Measurements from ENCODE around the gene SRC. TPM values are rescaled to one million over a fixed set of nuclear protein-coding genes. Genes with fewer than 3 reads are reported as not detected.

Gene SRC
- total and polyA plus RNA-seq, 2 of the 8 experiments (the other 6 are each of a cell fraction or from before 2014, with no cell fraction given) = 27.6 to 28.8 TPM

GRCh38 chr20:37403107-37404033, 57.4 kb downstream of the SRC start:
- H3K4me2 ChIP-seq (ENCODE audit: insufficient read depth in 1 of 2, low read depth in 2 of 2, low read length in 2 of 2) = no peak overlapping the region
- H3K4me1 ChIP-seq (replicated peaks in 1 of 4; ENCODE audit: control insufficient read depth in 3 of 4, insufficient read depth in 4 of 4, low read length in 3 of 4) = peaks cover 3 to 13% (median 7%) of the 10 kb centered on the region in 4 experiments
- CTCF ChIA-PET (ENCODE audit: partially characterized antibody) = interaction anchor here (0.8 to 2.1 kb wide), 4 partner anchors 11 to 128 kb away, joined by 3 to 4 read pairs (median 4); no protein-coding TSS in a partner anchor
- no peak overlapping the region for H3K23ac ChIP-seq (ENCODE audit: insufficient read length)
- H2BK12ac ChIP-seq (ENCODE audit: low read depth, low read length) = no peak overlapping the region
- H3K14ac ChIP-seq (ENCODE audit: insufficient read length) = no peak overlapping the region
- no peak overlapping the region for H3K4me3 ChIP-seq (ENCODE audit: extremely low read depth in 1 of 4, insufficient read depth in 2 of 4, low read depth in 3 of 4, low read length in 4 of 4)
- peaks cover 13% of the 10 kb centered on the region; the same call in 1 of the 2 replicates for H3K23me2 ChIP-seq (ENCODE audit: low read depth, low read length)
- H3K9me3 ChIP-seq (ENCODE audit: insufficient read depth in 2 of 2, low read depth in 1 of 2, low read length in 1 of 2) = no peaks in the 10 kb centered on the region
- H2AK5ac ChIP-seq (ENCODE audit: low read depth, low read length) = no peak overlapping the region
- no peak overlapping the region for H2BK120ac ChIP-seq (replicated peaks; ENCODE audit: low read depth, low read length)
- H2BK5ac ChIP-seq (ENCODE audit: low read depth, low read length) = no peak overlapping the region
- no peak overlapping the region for H2BK20ac ChIP-seq (ENCODE audit: low read length)
- H3K27me3 ChIP-seq (replicated peaks in 1 of 4; ENCODE audit: control insufficient read depth in 3 of 4, extremely low read depth in 1 of 4, insufficient read depth in 3 of 4, low read length in 3 of 4) = peaks cover 0 to 9% (median 1%) of the 10 kb centered on the region in 4 experiments; a peak in 3 of 7 replicates
- no peaks in the 10 kb centered on the region for H3K79me2 ChIP-seq (ENCODE audit: control insufficient read depth in 1 of 2, insufficient read depth in 2 of 2, low read length in 2 of 2)
- peaks cover 0 to 3% of the 10 kb centered on the region in 2 experiments for H4K20me1 ChIP-seq (replicated peaks in 1 of 2; ENCODE audit: control insufficient read depth in 1 of 2, insufficient read depth in 2 of 2, low read length in 2 of 2)
- H4K91ac ChIP-seq (replicated peaks; ENCODE audit: insufficient read length, low read length) = no peak overlapping the region
- H3K27ac ChIP-seq (ENCODE audit: low read depth, low read length) = no peak overlapping the region
- POLR2A ChIA-PET (ENCODE audit: partially characterized antibody) = interaction anchor here (1.1 kb wide), 2 partner anchors 10 to 13 kb away, joined by 3 read pairs; no protein-coding TSS in a partner anchor
- peaks cover 4 to 20% (median 7%) of the 10 kb centered on the region in 4 experiments; a peak in 5 of 8 replicates for H3K36me3 ChIP-seq (ENCODE audit: control insufficient read depth in 2 of 4, insufficient read depth in 4 of 4, low read length in 3 of 4)
- no peak overlapping the region; the same call in 1 of the 2 replicates for H4K8ac ChIP-seq (ENCODE audit: extremely low read depth, insufficient read depth, low read length)
- FAIRE-seq (no peak), DNase-seq (ENCODE audit: low read depth in 1 of 2, low spot score in 2 of 2) (no peak)
- H2AFZ ChIP-seq (ENCODE audit: low read length) = no peak overlapping the region
- no peak overlapping the region for H3K18ac ChIP-seq (ENCODE audit: extremely low read depth, low read length)
- no peak overlapping the region for H3K9ac ChIP-seq (replicated peaks in 1 of 4; ENCODE audit: extremely low read depth in 1 of 4, low read depth in 3 of 4, low read length in 3 of 4)
- whole genome bisulfite sequencing, 2 experiments (ENCODE audit: extremely low coverage in 1 of 2, insufficient coverage in 1 of 2, insufficient read length in 1 of 2, insufficient replicate concordance in 2 of 2, low coverage in 1 of 2, low lambda C conversion rate in 2 of 2, missing lambda C conversion rate in 1 of 2) = 92% methylated on average over 31 of the region's 37 CpGs; no CpG with 5 or more reads in 1 of the 2 experiments
- H4K5ac ChIP-seq (ENCODE audit: insufficient read length, low read depth, low read length) = no peak overlapping the region
- no peak overlapping the region for H2BK15ac ChIP-seq (ENCODE audit: low read length)
- no peak overlapping the region for H3K56ac ChIP-seq (replicated peaks; ENCODE audit: insufficient read length, low read depth, low read length)
- no peaks in the 10 kb centered on the region for H3K79me1 ChIP-seq (ENCODE audit: low read depth, low read length)
- H3K4ac ChIP-seq (replicated peaks; ENCODE audit: insufficient read length, low read depth, low read length) = no peak overlapping the region
- TF ChIP-seq TCF12 (IDR thresholded peaks at IDR 0.05; ENCODE audit: low read depth, low read length) (no peak), CHD1 (IDR thresholded peaks at IDR 0.05; ENCODE audit: low read depth, low read length) (no peak), ZNF274 (IDR thresholded peaks at IDR 0.05; ENCODE audit: borderline replicate concordance, extremely low read depth, low read length) (no peak), BCL11A (IDR thresholded peaks at IDR 0.05; ENCODE audit: low read depth in 2 of 2, low read length in 2 of 2) (no peak), ATF2 (IDR thresholded peaks at IDR 0.05; ENCODE audit: low read length) (no peak), CBX5 (IDR thresholded peaks at IDR 0.05; ENCODE audit: low read depth, low read length) (no peak), BACH1 (IDR thresholded peaks at IDR 0.05; ENCODE audit: low read length) (no peak), USF2 (IDR thresholded peaks at IDR 0.05; ENCODE audit: low read length) (no peak), POLR2A (IDR thresholded peaks at IDR 0.05; ENCODE audit: control extremely low read depth in 1 of 2, low read depth in 2 of 2, low read length in 2 of 2) (no peak), CREB1 (IDR thresholded peaks at IDR 0.05) (no peak)

All from H1 (cell line).